HK-2 (cell line): ENCODE results near the gene NOL7.

Source experiments
- DNase-seq: peaks from one replicate; pipeline ENCODE4 v3.0.0-alpha.2; 2018; ENCODE audit not compliant: unreplicated experiment

NOL7 gene

GRCh38 chr6:13614926-13615791 is at the start of gene NOL7:
NOL7 (plus strand) TSS chr6:13615335; CDS start chr6:13615359, 24 bp downstream.
- DNase-seq: peak; percentile 98

GRCh38 chr6:13565921-13566320 is 49.2 kb upstream of the NOL7 start:
- no peak for DNase-seq

GRCh38 chr6:13566500-13566899 is 48.6 kb upstream of the NOL7 start:
- no peak for DNase-seq

- no peak for DNase-seq
Observed at GRCh38 chr6:13568970-13569369, 46.2 kb upstream of the NOL7 start.

- DNase-seq: no peak
Observed at GRCh38 chr6:13572240-13572639, 42.9 kb upstream of the NOL7 start.

DNA sequence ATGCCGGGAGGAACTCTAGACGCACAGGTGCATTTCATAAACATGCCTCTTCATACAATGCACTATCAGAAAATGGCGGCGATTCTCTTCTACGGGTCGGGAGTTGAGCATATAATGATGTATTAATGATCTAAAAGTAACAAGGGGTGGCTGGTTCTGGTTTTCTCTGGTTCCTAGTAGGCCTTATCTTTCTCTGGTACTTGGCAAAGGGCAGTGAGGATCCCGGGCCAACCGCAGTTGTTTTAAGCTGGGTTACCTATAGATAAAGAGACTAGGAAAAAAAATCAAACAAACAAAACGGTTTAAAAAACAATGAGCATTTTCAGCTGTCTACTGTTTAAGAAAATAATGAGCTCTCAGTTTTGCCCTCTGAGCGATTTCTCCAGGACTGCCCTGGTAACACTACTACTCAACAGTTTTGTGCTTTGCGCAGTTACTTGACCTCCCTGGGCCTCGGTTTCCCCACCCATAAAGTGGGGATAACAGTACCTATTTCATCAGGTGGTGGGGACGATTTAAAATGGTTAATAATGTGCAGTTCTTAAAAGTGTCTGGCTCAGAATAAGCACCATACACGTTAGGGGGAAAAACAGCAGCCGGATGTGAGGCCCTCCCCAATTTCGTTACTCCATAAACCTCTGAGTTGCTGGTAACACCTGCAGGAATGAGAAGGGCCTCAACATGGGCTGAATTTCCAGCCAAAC is 42.0 kb upstream of the NOL7 start:
- DNase-seq: no peak

- DNase-seq: peak; percentile 27
Observed at GRCh38 chr6:13573669-13574110, 41.4 kb upstream of the NOL7 start.

GRCh38 chr6:13574149-13574570 is 41.0 kb upstream of the NOL7 start:
- peak; percentile 95 for DNase-seq

DNA sequence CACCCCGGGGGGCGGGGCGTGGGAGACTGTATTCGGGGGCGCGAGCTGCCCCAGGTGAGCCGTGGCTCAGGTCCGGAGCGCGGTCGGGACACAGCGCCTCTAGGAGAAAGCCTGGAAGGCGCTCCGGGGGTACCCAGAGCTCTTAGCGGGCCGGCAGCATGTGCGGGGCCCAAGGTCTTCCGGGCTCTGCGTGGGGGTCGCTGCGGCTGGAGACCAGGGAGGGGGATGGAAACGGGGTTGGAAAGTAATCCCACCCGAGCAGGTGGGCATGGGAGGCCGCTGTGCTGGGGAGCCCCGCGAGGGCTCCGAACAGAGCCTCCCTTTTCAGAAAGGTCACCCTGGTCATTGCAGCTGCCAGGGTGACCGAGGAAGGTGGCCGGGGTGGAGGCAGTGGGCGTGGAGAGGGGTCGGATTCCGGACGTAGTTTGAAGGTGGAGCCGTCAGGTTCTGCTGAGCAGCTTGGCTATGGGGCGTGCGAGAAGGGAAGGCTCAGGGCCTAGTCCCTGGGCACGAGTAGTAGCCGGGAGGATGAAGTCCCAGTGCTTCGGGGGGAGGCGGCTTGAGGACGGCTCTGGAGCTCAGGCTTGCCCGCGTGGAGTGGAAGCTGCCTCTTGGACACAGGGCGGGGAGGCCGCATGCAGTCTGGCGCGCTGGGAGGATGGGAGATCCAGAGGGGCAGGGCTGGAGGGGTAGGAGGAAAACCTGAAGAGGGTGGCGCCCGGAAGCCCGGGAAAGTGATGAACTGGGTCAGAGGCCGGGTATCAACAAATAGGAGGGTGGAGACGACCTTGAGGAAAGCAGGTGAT is 40.4 kb upstream of the NOL7 start, which contains the start of gene SIRT5:
SIRT5 (plus strand) TSS at position 31 of the 806 bp plus-strand sequence. CDS start 9,510 bp downstream, outside the sequence.
- peak; percentile 88 for DNase-seq

- DNase-seq: no peak
Observed at GRCh38 chr6:13575377-13575775, 39.8 kb upstream of the NOL7 start.

GRCh38 chr6:13576017-13576416 is 39.1 kb upstream of the NOL7 start:
- DNase-seq: no peak

GRCh38 chr6:13577926-13578325 is 37.2 kb upstream of the NOL7 start:
- no peak for DNase-seq

- no peak for DNase-seq
Observed at GRCh38 chr6:13579911-13580310, 35.2 kb upstream of the NOL7 start.

DNA sequence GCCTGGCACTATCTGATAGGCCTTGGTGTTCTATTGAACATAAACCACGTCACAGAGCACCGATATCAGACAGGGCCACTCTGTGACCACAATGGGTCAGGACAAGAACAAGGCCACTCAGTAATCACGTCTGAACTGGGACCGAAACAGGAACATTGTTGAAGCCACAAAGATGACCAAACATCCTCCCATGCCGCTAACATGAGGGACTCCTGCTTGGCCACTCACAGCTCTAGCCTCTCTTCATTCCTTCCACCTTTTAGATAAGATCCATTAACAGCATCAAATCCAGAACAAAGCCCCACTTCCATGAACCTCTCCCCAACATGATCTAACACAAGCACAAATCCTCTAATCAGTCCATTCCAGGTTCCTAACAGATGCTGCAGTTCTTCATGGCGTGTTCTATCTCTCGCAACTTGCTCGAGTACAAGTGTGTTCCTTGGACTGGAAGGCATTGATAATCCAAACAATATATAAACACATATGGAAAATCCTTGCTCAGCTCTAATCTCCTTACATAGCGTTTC is 33.4 kb upstream of the NOL7 start:
- DNase-seq: no peak

- DNase-seq: no peak
Observed at GRCh38 chr6:13586603-13587542, 28.3 kb upstream of the NOL7 start.

DNA sequence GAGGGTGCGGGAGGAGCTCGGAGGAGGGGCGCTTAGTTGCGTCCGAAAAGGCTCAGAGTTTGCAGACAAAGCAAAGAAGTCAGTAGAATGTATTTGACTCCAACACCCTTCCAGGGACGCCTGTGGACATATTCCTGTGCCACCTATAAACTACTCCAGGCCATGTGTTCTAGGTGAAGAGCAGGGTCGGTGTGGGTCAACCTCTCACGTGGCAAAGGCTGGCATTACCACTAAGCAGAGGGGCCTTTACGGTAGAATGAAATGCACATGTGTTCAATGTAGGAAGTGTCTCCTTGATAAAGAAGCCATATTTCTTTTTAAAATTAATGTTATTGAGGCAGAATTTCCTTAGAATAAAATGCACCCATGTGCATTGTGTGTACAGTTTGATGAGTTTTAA is 25.3 kb upstream of the NOL7 start:
- no peak for DNase-seq

- no peak for DNase-seq
Observed at GRCh38 chr6:13590574-13591153, 24.5 kb upstream of the NOL7 start.

- no peak for DNase-seq
Observed at GRCh38 chr6:13591205-13591921, 23.8 kb upstream of the NOL7 start.

DNA sequence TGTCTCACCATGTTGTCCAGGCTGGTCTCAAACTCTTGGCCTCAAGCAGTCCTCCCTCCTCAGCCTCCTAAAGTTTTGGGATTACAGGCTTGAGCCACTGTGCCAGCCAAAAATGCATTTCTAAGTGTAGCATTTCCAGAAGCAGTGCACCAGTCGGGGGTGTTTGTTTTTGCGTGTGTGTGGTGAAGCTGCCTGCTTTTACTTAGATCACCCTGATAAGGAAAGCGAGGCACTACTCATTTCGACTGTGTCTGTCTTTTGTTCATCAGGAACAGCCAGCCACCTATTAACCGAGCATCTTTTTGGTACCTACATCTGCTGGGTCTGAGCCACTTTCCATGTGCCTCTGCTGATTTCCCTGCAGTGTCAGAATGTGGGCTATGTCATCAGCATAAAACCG is 22.0 kb upstream of the NOL7 start:
- no peak for DNase-seq

- no peak for DNase-seq
Observed at GRCh38 chr6:13593720-13594119, 21.4 kb upstream of the NOL7 start.
